ENCODE results near the gene RICTOR. TPM values are rescaled to one million over a fixed set of nuclear protein-coding genes. Genes with fewer than 3 reads are reported as not detected.

The RICTOR gene
- total RNA-seq, 1 experiment from 2014 or later, result 41.1 TPM

- peaks cover 26% of the 10 kb centered on the region for H3K36me3 Mint-ChIP-seq (ENCODE audit: insufficient read depth, unreplicated experiment)
These were observed 182.6 kb downstream of the RICTOR start for GRCh38 chr5:38891563-38891962.

GRCh38 chr5:38889424-38889823, 184.8 kb downstream of the RICTOR start:
- H3K27ac Mint-ChIP-seq (ENCODE audit: unreplicated experiment), result no peak overlapping the region
- CTCF ChIA-PET, result no interaction called here

More at GRCh38 chr5:38891563-38891962, 182.6 kb downstream of the RICTOR start:
- Mint-ChIP-seq H3K9me3 (ENCODE audit: low read depth, unreplicated experiment) (peaks cover 5% of the 10 kb centered on the region), H3K27me3 (ENCODE audit: unreplicated experiment) (no peaks in the 10 kb centered on the region), H3K27ac (ENCODE audit: unreplicated experiment) (no peak overlapping the region), H3K4me3 (ENCODE audit: low read depth, unreplicated experiment) (no peak overlapping the region), H3K4me1 (ENCODE audit: low read depth, unreplicated experiment) (no peaks in the 10 kb centered on the region)
- DNase-seq, result no peak
- intact Hi-C loops (cut with micrococcal nuclease; ENCODE audit: unreplicated experiment), result no loop called here
- BruUV-seq (replicated peaks), result no TSS peak
- CTCF ChIA-PET, result no interaction called here
- TF ChIP-seq CTCF (IDR thresholded peaks at IDR 0.05; ENCODE audit: unreplicated experiment), result no peak

GRCh38 chr5:38888041-38888440, 186.2 kb downstream of the RICTOR start:
- TF ChIP-seq CTCF (IDR thresholded peaks at IDR 0.05; ENCODE audit: unreplicated experiment), result no peak
- H3K36me3 Mint-ChIP-seq (ENCODE audit: insufficient read depth, unreplicated experiment), result peaks cover 37% of the 10 kb centered on the region
- H3K4me1 Mint-ChIP-seq (ENCODE audit: low read depth, unreplicated experiment), result no peaks in the 10 kb centered on the region
- H3K9me3 Mint-ChIP-seq (ENCODE audit: low read depth, unreplicated experiment), result no peaks in the 10 kb centered on the region
- no peak for DNase-seq
- no peak overlapping the region for H3K27ac Mint-ChIP-seq (ENCODE audit: unreplicated experiment)
- no TSS peak for BruUV-seq (replicated peaks)
- H3K27me3 Mint-ChIP-seq (ENCODE audit: unreplicated experiment), result no peaks in the 10 kb centered on the region
- CTCF ChIA-PET, result no interaction called here
- no peak overlapping the region for H3K4me3 Mint-ChIP-seq (ENCODE audit: low read depth, unreplicated experiment)
- intact Hi-C loops (cut with micrococcal nuclease; ENCODE audit: unreplicated experiment), result no loop called here

More at GRCh38 chr5:38889424-38889823, 184.8 kb downstream of the RICTOR start:
- no peaks in the 10 kb centered on the region for H3K27me3 Mint-ChIP-seq (ENCODE audit: unreplicated experiment)
- TF ChIP-seq CTCF (IDR thresholded peaks at IDR 0.05; ENCODE audit: unreplicated experiment), result no peak
- no peaks in the 10 kb centered on the region for H3K4me1 Mint-ChIP-seq (ENCODE audit: low read depth, unreplicated experiment)
- peaks cover 33% of the 10 kb centered on the region for H3K36me3 Mint-ChIP-seq (ENCODE audit: insufficient read depth, unreplicated experiment)
- no peaks in the 10 kb centered on the region for H3K9me3 Mint-ChIP-seq (ENCODE audit: low read depth, unreplicated experiment)
- BruUV-seq (replicated peaks), result no TSS peak
- no peak for DNase-seq
- no peak overlapping the region for H3K4me3 Mint-ChIP-seq (ENCODE audit: low read depth, unreplicated experiment)
- intact Hi-C loops (cut with micrococcal nuclease; ENCODE audit: unreplicated experiment), result no loop called here

Other genes starting within 250 kb of the RICTOR start
- gene OSMR, start 228.4 kb downstream of the RICTOR start, total RNA-seq (2022), result 59.8 and 76.4 TPM in 2 replicates
- gene FYB1, start 145.2 kb upstream of the RICTOR start, total RNA-seq (2022), result 30.8 and 42.8 TPM in 2 replicates